Liver (tissue), 9 donors: Measurements from ENCODE around the gene PRAMEF12. TPM values are rescaled to one million over a fixed set of nuclear protein-coding genes. Genes with fewer than 3 reads are reported as not detected.

Source experiments
- DNase-seq: peaks from one replicate; pipeline ENCODE4 v3.0.0-alpha.2; 2017; ENCODE audit warnings: low spot score
- H3K27ac ChIP-seq, 2 donors: one replicate each; pipeline ENCODE4 v1.7.0; 2013; ENCODE audit warnings: inconsistent platforms in 2 of 2, low read length in 2 of 2, control low read depth in 1 of 2, low read depth in 1 of 2, mild to moderate bottlenecking in 1 of 2
- H3K27me3 ChIP-seq, 4 donors: one replicate each; pipeline versions ENCODE4 v1.6.1 to v1.7.0; 2013; ENCODE audit warnings: low read length in 3 of 4, inconsistent platforms in 1 of 4, mild to moderate bottlenecking in 1 of 4, moderate library complexity in 1 of 4; ENCODE audit not compliant: control insufficient read depth in 4 of 4, insufficient read depth in 4 of 4
- H3K36me3 ChIP-seq, 4 donors: one replicate each; pipeline versions ENCODE4 v1.6.1 to v1.7.0; 2013; ENCODE audit warnings: low read length in 3 of 4, mild to moderate bottlenecking in 3 of 4, low read depth in 1 of 4, moderate library complexity in 1 of 4; ENCODE audit not compliant: control insufficient read depth in 4 of 4, insufficient read depth in 3 of 4
- H3K4me1 ChIP-seq, 4 donors: one replicate each; pipeline versions ENCODE4 v1.6.1 to v1.7.0; 2013; ENCODE audit warnings: low read length in 3 of 4, mild to moderate bottlenecking in 3 of 4, moderate library complexity in 1 of 4; ENCODE audit not compliant: control insufficient read depth in 4 of 4, insufficient read depth in 4 of 4
- H3K4me3 ChIP-seq, 3 donors: one replicate each; pipeline versions ENCODE4 v1.6.1 to v1.7.0; 2013; ENCODE audit warnings: low read length in 3 of 3, control low read depth in 1 of 3, low read depth in 1 of 3, mild to moderate bottlenecking in 1 of 3
- H3K9ac ChIP-seq, 2 donors: one replicate each; pipeline ENCODE4 v1.7.0; 2013; ENCODE audit warnings: low read length in 2 of 2, mild to moderate bottlenecking in 2 of 2, moderate library complexity in 2 of 2, control low read depth in 1 of 2, low read depth in 1 of 2
- H3K9me3 ChIP-seq, 4 donors: one replicate each; pipeline versions ENCODE4 v1.6.1 to v1.7.0; 2013; ENCODE audit warnings: low read length in 3 of 4; ENCODE audit not compliant: control insufficient read depth in 4 of 4
- FOXA1 ChIP-seq: IDR thresholded peaks from 2 replicates; pipeline ENCODE4 v1.6.1; 2016; ENCODE audit warnings: antibody characterized with exemption
- FOXA2 ChIP-seq: IDR thresholded peaks from 2 replicates; pipeline ENCODE4 v1.6.1; 2016; ENCODE audit warnings: antibody characterized with exemption
- GABPA ChIP-seq, 2 donors: IDR thresholded peaks in 1 of 2; conservative IDR thresholded peaks in 1 of 2; 2 replicates each; pipeline ENCODE4 v1.6.1; 2016; ENCODE audit warnings: antibody characterized with exemption in 2 of 2, mild to moderate bottlenecking in 1 of 2, moderate library complexity in 1 of 2
- HNF4A ChIP-seq, 2 donors: conservative IDR thresholded peaks; 2 replicates each; pipeline ENCODE4 v1.6.1; 2016; ENCODE audit warnings: antibody characterized with exemption in 2 of 2, mild to moderate bottlenecking in 2 of 2
- JUND ChIP-seq, 2 donors: IDR thresholded peaks; 2 replicates each; pipeline ENCODE4 v1.6.1; 2016; ENCODE audit warnings: antibody characterized with exemption in 2 of 2
- MAX ChIP-seq: IDR thresholded peaks from 2 replicates; pipeline ENCODE4 v1.6.1; 2016; ENCODE audit warnings: antibody characterized with exemption
- RXRA ChIP-seq, 2 donors: IDR thresholded peaks; 2 replicates each; pipeline ENCODE4 v1.6.1; 2017 to 2018; ENCODE audit warnings: antibody characterized with exemption in 2 of 2, mild to moderate bottlenecking in 1 of 2
- TAF1 ChIP-seq: conservative IDR thresholded peaks from 2 replicates; pipeline ENCODE4 v1.6.1; 2016; ENCODE audit warnings: antibody characterized with exemption, mild to moderate bottlenecking
- YY1 ChIP-seq: IDR thresholded peaks from 2 replicates; pipeline ENCODE4 v1.6.1; 2016; ENCODE audit warnings: antibody characterized with exemption, mild to moderate bottlenecking
- ZBTB33 ChIP-seq: IDR thresholded peaks from 2 replicates; pipeline ENCODE4 v1.6.1; 2016; ENCODE audit warnings: antibody characterized with exemption
- WGBS: extraction: QIAGEN DNeasy Blood & Tissue Kit; methylation state at CpG from one replicate; pipeline ENCODE4 v1.1.7; 2013; 5-methylcytosine and 5-hydroxymethylcytosine counted together
- polyA plus RNA-seq, 2 donors: library from polyadenylated mRNA; stranded (reverse) in 1 of 2; unstranded in 1 of 2; fragments of 200-250 nt in 1 of 2; fragments of >200 nt in 1 of 2; fragmentation: Nextera tagmentation in 1 of 2; extraction: Ambion mirVana in 1 of 2; gene quantifications; one replicate each; pipeline versions ENCODE4 v1.2.1 to v1.2.3, GENCODE V29; 2013 to 2015
- total RNA-seq, 2 donors: library from RNA; depleted of rRNA; stranded (reverse); fragments of >200 nt; gene quantifications; one replicate each; pipeline ENCODE4 v1.2.3, GENCODE V29; 2014
- TF ChIP-seq, protein P1 (sequence below): IDR thresholded peaks from 2 replicates; pipeline ENCODE4 v1.6.1; 2016; ENCODE audit warnings: antibody characterized with exemption, mild to moderate bottlenecking
- donor health status: healthy.
- donor health status: healthy.
- donor health status: healthy.
- donor health status: healthy.
- donor health status: healthy.

The PRAMEF12 gene
- total and polyA plus RNA-seq, 4 donors: not detected

DNA sequence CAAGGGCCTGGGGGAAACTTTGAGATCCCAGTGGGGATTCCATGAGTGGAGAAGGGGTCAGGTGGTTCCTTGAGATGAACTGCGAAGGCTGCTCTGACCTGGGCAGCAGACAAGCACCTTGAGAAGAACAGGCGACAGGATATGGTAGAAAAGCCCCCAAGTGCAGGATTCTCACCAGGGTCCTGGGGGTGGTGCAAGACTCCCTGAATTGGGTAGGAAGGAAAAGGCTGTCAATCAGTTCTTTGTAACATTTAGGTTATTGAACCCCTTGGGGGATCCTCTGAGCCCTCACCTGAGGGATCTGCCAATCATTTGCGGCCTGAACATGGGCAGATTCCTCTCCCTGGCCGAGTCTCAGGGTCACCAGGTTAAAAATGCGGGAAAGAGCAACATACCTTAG lies 2.4 kb upstream of the PRAMEF12 start:
- no peak for DNase-seq
- H3K9me3 ChIP-seq: no peaks in the 10 kb centered on the region
- no peak overlapping the region for H3K27ac ChIP-seq

GRCh38 chr1:12772520-12772919 lies 1.0 kb upstream of the PRAMEF12 start:
- H3K27me3 ChIP-seq: peaks cover 0 to 8% (median 0%) of the 10 kb centered on the region in 4 donors

More for the DNA sequence above, 2.4 kb upstream of the PRAMEF12 start:
- H3K9ac ChIP-seq: no peak overlapping the region
- TF ChIP-seq YY1 (no peak), FOXA2 (no peak), FOXA1 (no peak), JUND (IDR thresholded peaks at IDR 0.05) (no peak), RXRA (IDR thresholded peaks at IDR 0.05) (no peak), GABPA (IDR thresholded peaks at IDR 0.05 in 1 of 2, conservative IDR thresholded peaks at IDR 0.05 in 1 of 2) (no peak), MAX (no peak)
- TF ChIP-seq, protein P1, sequence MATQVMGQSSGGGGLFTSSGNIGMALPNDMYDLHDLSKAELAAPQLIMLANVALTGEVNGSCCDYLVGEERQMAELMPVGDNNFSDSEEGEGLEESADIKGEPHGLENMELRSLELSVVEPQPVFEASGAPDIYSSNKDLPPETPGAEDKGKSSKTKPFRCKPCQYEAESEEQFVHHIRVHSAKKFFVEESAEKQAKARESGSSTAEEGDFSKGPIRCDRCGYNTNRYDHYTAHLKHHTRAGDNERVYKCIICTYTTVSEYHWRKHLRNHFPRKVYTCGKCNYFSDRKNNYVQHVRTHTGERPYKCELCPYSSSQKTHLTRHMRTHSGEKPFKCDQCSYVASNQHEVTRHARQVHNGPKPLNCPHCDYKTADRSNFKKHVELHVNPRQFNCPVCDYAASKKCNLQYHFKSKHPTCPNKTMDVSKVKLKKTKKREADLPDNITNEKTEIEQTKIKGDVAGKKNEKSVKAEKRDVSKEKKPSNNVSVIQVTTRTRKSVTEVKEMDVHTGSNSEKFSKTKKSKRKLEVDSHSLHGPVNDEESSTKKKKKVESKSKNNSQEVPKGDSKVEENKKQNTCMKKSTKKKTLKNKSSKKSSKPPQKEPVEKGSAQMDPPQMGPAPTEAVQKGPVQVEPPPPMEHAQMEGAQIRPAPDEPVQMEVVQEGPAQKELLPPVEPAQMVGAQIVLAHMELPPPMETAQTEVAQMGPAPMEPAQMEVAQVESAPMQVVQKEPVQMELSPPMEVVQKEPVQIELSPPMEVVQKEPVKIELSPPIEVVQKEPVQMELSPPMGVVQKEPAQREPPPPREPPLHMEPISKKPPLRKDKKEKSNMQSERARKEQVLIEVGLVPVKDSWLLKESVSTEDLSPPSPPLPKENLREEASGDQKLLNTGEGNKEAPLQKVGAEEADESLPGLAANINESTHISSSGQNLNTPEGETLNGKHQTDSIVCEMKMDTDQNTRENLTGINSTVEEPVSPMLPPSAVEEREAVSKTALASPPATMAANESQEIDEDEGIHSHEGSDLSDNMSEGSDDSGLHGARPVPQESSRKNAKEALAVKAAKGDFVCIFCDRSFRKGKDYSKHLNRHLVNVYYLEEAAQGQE: no peak
- H3K4me3 ChIP-seq: no peak overlapping the region
- H3K27me3 ChIP-seq: peaks cover 0 to 8% (median 0%) of the 10 kb centered on the region in 4 donors
- H3K36me3 ChIP-seq: no peaks in the 10 kb centered on the region
- no peaks in the 10 kb centered on the region for H3K4me1 ChIP-seq
- 61% methylated on average over 5 of the region's 5 CpGs for WGBS

More at GRCh38 chr1:12772520-12772919, 1.0 kb upstream of the PRAMEF12 start:
- Histone ChIP-seq H3K27ac (no peak overlapping the region), H3K4me3 (no peak overlapping the region), H3K9me3 (no peaks in the 10 kb centered on the region), H3K9ac (no peak overlapping the region), H3K4me1 (no peaks in the 10 kb centered on the region), H3K36me3 (no peaks in the 10 kb centered on the region)
- no peak for DNase-seq
- 85% methylated on average over 5 of the region's 5 CpGs for WGBS
- TF ChIP-seq HNF4A (conservative IDR thresholded peaks at IDR 0.05) (no peak), FOXA1 (no peak), YY1 (no peak), MAX (no peak), ZBTB33 (no peak), TAF1 (no peak), JUND (IDR thresholded peaks at IDR 0.05) (no peak), FOXA2 (no peak)
